NCI-H2107 (cell line): ENCODE data around the gene DNAJB5.

ENCODE experiments used
- DNase-seq: peaks from one replicate; lab custom pipeline; 2025; lab: John Stamatoyannopoulos, UW

Gene DNAJB5

GRCh38 chr9:34984049-34984448 is 5.5 kb upstream of the DNAJB5 start:
- no peak for DNase-seq

DNA sequence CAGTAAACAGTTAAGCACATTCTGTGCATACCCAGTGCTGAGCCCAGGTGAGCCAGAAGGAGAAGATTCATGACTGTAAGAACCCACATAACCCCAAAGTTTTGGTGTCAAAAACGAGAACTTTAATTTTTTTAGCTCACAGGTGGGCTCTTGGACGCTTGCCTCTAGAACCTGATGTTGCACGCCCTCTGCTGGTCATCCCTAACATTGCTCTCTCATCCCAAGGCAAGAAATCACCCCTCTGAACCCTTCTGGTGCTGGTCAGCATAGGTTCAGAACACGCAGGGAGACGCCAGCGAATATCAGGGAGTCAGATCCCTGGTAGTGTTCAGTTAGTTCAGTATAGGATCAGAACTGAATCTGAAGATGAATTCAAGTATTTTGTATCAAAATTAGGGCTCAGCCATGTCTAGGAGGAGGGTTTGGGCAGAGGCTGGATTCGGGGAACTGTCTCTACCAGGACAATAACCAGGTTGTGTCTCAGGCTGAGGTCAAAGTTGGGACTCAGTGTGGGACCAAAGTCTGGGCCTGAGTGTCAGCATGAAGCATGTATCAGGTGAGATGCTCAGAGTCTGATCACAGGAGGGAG is 4.1 kb upstream of the DNAJB5 start:
- no peak for DNase-seq

DNA sequence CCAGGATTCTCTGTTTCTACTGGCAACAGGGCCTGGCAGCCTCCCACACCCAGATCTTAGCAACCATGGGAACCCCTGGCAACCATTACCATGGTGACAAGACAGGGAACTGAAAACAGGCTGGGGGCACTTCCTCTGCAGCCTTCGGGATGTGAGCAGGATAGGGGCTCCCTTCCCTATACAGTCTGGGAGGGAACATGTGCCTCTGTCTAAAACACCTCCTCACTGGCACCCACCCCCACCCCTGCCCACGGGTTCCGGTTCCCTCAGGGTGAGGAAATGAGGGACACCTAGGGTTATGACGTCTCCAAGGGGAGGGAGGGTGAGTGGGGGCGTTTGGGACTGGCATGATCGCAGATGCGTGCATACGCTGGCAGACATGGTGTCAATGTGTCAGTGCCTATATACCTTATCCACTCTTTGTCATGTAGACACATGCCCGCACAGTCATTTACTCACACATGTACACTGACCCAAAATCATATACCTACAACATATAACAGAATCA is 3.0 kb upstream of the DNAJB5 start:
- no peak for DNase-seq

GRCh38 chr9:34987160-34987901 is 2.2 kb upstream of the DNAJB5 start:
- peak; percentile 38 for DNase-seq

GRCh38 chr9:34988218-34989002 is 1.1 kb upstream of the DNAJB5 start:
- DNase-seq: no peak

DNA sequence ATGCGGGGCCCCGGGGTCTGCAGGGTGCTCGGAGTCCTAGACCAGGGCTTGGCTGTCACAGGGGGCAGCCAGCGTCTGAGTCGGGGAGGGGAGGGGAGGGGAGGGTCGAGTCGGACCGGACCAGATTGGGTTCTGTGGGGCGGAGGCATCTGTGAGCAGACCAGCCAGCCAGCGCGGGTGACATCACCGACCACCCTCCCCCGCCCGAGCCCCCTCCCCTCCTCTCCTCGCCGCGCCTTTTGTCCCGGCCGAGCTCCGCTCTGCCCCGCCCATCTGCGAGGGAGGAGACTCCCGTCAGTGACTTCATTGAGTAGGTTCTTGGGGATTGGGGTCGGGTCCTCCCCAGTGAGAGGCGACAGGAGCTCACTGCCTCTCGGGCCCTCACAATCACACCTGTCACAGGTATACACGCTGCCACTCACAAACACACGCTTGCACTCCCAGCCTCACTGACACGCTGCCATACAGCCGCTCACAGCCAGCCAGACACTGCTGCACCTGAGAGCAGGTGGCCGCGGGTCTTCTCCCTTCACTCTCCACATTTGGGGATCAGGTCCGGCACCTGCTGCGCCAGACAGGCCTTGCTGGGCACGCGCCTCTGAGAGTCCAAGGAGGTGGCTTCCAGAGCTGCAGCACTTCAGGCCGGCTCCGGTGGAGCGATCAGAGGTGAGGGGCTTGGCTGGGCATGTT is 546 bp downstream of the DNAJB5 start:
- DNase-seq: no peak

GRCh38 chr9:34990908-34991606 is 1.5 kb downstream of the DNAJB5 start:
- no peak for DNase-seq

- DNase-seq: no peak
Measured at GRCh38 chr9:34991607-34992375, 2.2 kb downstream of the DNAJB5 start.

- no peak for DNase-seq
Measured at GRCh38 chr9:34992376-34992951, 2.9 kb downstream of the DNAJB5 start.

- DNase-seq: no peak
Measured at GRCh38 chr9:34993502-34994259, 4.1 kb downstream of the DNAJB5 start.

- DNase-seq: peak; percentile 16
Measured at GRCh38 chr9:34994260-34994899, 4.8 kb downstream of the DNAJB5 start.

DNA sequence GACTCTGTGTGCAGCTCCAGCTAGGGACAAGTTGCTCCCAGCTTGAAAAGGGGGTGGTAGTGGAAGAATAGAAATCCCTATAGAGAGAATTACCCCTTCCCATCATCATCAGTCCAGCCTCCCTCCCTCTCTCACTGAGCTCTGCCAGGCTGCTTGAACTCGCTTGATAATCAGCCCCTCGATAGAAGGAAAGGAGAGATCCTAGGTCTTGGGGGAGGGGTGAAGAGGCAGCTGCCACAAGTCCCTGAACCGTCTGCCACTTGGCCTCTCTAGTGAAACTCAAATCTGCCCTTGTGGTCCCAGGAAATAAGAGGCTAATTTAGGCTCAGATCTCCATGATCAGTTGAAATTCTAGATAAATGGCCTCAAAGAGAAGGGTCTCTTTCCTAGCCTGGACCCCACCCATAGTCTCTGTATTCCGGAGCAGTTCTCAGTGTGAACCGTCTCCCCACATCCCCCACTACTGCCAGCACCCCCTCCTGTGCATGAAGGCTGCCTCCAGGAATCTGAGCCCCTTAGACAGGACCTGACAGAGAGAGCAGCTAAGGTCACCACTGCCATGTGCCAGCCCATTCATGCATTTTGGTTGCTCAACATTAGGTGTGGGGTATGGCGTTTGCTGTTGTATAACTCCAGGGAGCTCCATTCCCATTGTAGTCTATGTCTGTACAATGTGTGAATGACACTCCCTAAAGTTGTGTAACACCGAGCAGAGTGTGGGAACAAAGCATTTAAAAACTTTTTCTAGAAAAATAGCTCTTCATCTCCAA is 5.5 kb downstream of the DNAJB5 start:
- DNase-seq: no peak

- no peak for DNase-seq
Measured at GRCh38 chr9:34995670-34996060, 6.1 kb downstream of the DNAJB5 start.

GRCh38 chr9:34996181-34996904 is 6.8 kb downstream of the DNAJB5 start:
- no peak for DNase-seq

GRCh38 chr9:34996905-34997279 is 7.3 kb downstream of the DNAJB5 start:
- no peak for DNase-seq

DNA sequence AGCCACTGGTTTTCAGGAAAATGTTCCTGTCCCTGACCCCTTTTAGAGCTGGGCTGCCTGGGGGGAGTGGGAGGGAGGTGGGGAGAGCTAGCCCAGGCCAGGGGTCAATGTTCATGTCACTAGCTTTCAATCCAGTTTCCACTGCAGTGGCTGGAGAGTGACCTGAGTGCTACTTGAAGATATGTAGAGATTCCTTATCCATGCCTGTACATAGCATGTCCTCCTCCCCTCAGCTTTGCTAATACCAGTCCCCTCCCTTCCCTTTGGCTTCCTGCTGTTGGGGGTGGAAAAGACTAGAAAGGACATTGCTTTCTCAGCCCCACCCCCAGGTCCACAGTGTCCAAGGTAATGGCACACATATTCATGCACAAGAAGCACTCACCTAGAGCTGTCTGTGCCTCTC is 7.8 kb downstream of the DNAJB5 start:
- no peak for DNase-seq

GRCh38 chr9:34998266-34998665 is 8.7 kb downstream of the DNAJB5 start:
- no peak for DNase-seq

GRCh38 chr9:34999576-34999975 is 10.0 kb downstream of the DNAJB5 start:
- no peak for DNase-seq
